H9 (cell line): ENCODE data around the gene HTRA3. TPM values are rescaled to one million over a fixed set of nuclear protein-coding genes. Genes with fewer than 3 reads are reported as not detected.

Source experiments
- DNase-seq: peaks from one replicate; pipeline ENCODE4 v3.0.0-alpha.2; 2017
- H2AFZ ChIP-seq: one replicate; pipeline ENCODE4 v1.6.1; 2013; ENCODE audit warnings: mild to moderate bottlenecking, low read length, control low read depth, moderate library complexity
- H2AK5ac ChIP-seq: 2 replicates; pipeline ENCODE4 v1.6.1; 2013; ENCODE audit warnings: low read length, control low read depth, mixed read lengths; ENCODE audit not compliant: insufficient read length
- H2BK120ac ChIP-seq: one replicate; pipeline ENCODE4 v1.6.1; 2013; ENCODE audit warnings: low read depth, mild to moderate bottlenecking, low read length, control low read depth, inconsistent platforms; ENCODE audit not compliant: poor library complexity, severe bottlenecking
- H2BK12ac ChIP-seq: 2 replicates; pipeline ENCODE4 v1.6.1; 2013; ENCODE audit warnings: low read length, control low read depth, mixed read lengths, low read depth; ENCODE audit not compliant: insufficient read length
- H2BK15ac ChIP-seq: 2 replicates; pipeline ENCODE4 v1.6.1; 2013; ENCODE audit warnings: low read depth, low read length, control low read depth
- H2BK20ac ChIP-seq: one replicate; pipeline ENCODE4 v1.6.1; 2013; ENCODE audit warnings: low read depth, mild to moderate bottlenecking, low read length, control low read depth, inconsistent platforms; ENCODE audit not compliant: poor library complexity, severe bottlenecking
- H2BK5ac ChIP-seq: 2 replicates; pipeline ENCODE4 v1.6.1; 2013; ENCODE audit warnings: low read length, control low read depth, mixed read lengths; ENCODE audit not compliant: insufficient read length
- H3K14ac ChIP-seq: 2 replicates; pipeline ENCODE4 v1.6.1; 2013; ENCODE audit warnings: low read length, control low read depth; ENCODE audit not compliant: insufficient read depth
- H3K18ac ChIP-seq: 2 replicates; pipeline ENCODE4 v1.6.1; 2013; ENCODE audit warnings: low read depth, mild to moderate bottlenecking, mixed read lengths, low read length, control low read depth; ENCODE audit not compliant: insufficient read length
- H3K23ac ChIP-seq: 2 replicates; pipeline ENCODE4 v1.6.1; 2013; ENCODE audit warnings: low read length, control low read depth, mixed read lengths, low read depth; ENCODE audit not compliant: insufficient read length
- H3K23me2 ChIP-seq: 2 replicates; pipeline ENCODE4 v1.6.1; 2013; ENCODE audit warnings: low read depth, mild to moderate bottlenecking, mixed read lengths, low read length, control low read depth; ENCODE audit not compliant: insufficient read length, poor library complexity, severe bottlenecking
- H3K27ac ChIP-seq: 2 replicates; pipeline ENCODE4 v1.5.1; 2013; ENCODE audit warnings: low read length, control low read depth, mixed read lengths, low read depth; ENCODE audit not compliant: insufficient read length
- H3K27me3 ChIP-seq: 2 replicates; pipeline ENCODE4 v1.6.1; 2013; ENCODE audit warnings: low read length, control low read depth, inconsistent platforms; ENCODE audit not compliant: insufficient read depth
- H3K4ac ChIP-seq: 2 replicates; pipeline ENCODE4 v1.6.1; 2013; ENCODE audit warnings: low read depth, mild to moderate bottlenecking, control low read depth, inconsistent platforms, low read length, moderate library complexity
- H3K4me1 ChIP-seq: 2 replicates; pipeline ENCODE4 v1.6.1; 2013; ENCODE audit warnings: low read length, control low read depth, inconsistent platforms; ENCODE audit not compliant: insufficient read depth
- H3K4me2 ChIP-seq: 2 replicates; pipeline ENCODE4 v1.6.1; 2013; ENCODE audit warnings: low read length, control low read depth, mixed read lengths; ENCODE audit not compliant: insufficient read length, insufficient read depth
- H3K56ac ChIP-seq: 2 replicates; pipeline ENCODE4 v1.6.1; 2013; ENCODE audit warnings: low read depth, mild to moderate bottlenecking, mixed read lengths, low read length, control low read depth; ENCODE audit not compliant: insufficient read length
- H3K79me1 ChIP-seq: 2 replicates; pipeline ENCODE4 v1.6.1; 2013; ENCODE audit warnings: low read depth, mild to moderate bottlenecking, moderate library complexity, low read length, control low read depth, inconsistent platforms; ENCODE audit not compliant: insufficient read depth, poor library complexity, severe bottlenecking
- H3K79me2 ChIP-seq: 2 replicates; pipeline ENCODE4 v1.6.1; 2013; ENCODE audit warnings: low read length, control low read depth, inconsistent platforms; ENCODE audit not compliant: insufficient read depth
- H3K9ac ChIP-seq: 2 replicates; pipeline ENCODE4 v1.6.1; 2013; ENCODE audit warnings: low read length, control low read depth, mixed read lengths; ENCODE audit not compliant: insufficient read length; ENCODE audit errors: extremely low read depth
- H3K9me3 ChIP-seq: one replicate; pipeline ENCODE4 v1.6.1; 2013; ENCODE audit warnings: low read depth, low read length, inconsistent platforms; ENCODE audit not compliant: control insufficient read depth
- H3T11ph ChIP-seq: one replicate; pipeline ENCODE4 v1.6.1; 2013; ENCODE audit warnings: mild to moderate bottlenecking, low read length, control low read depth, inconsistent platforms
- H4K20me1 ChIP-seq: one replicate; pipeline ENCODE4 v1.6.1; 2013; ENCODE audit not compliant: control insufficient read depth, insufficient read length, insufficient read depth
- H4K5ac ChIP-seq: 2 replicates; pipeline ENCODE4 v1.6.1; 2013; ENCODE audit warnings: low read depth, mild to moderate bottlenecking, mixed read lengths, low read length, control low read depth; ENCODE audit not compliant: insufficient read length
- H4K8ac ChIP-seq: replicated peaks from 2 replicates; pipeline ENCODE4 v1.6.1; 2013; ENCODE audit warnings: low read length, control low read depth, mixed read lengths, low read depth; ENCODE audit not compliant: insufficient read length
- H4K91ac ChIP-seq: 2 replicates; pipeline ENCODE4 v1.6.1; 2013; ENCODE audit warnings: low read depth, mild to moderate bottlenecking, moderate library complexity, mixed read lengths, low read length, control low read depth; ENCODE audit not compliant: insufficient read length
- H3K27ac Mint-ChIP-seq, 3 experiments: 2 replicates in 2 of 3; 3 replicates in 1 of 3; pipeline ENCODE4 v1.8.0; 2020 to 2021; ENCODE audit warnings: mixed read lengths in 3 of 3, mild to moderate bottlenecking in 1 of 3, moderate library complexity in 1 of 3
- H3K27me3 Mint-ChIP-seq: 2 replicates; pipeline ENCODE4 v1.8.0; 2021; ENCODE audit warnings: low read depth, mild to moderate bottlenecking, moderate library complexity, mixed read lengths
- H3K36me3 Mint-ChIP-seq, 3 experiments: 2 replicates in 2 of 3; 3 replicates in 1 of 3; pipeline ENCODE4 v1.8.0; 2020 to 2021; ENCODE audit warnings: low read depth in 3 of 3, mixed read lengths in 3 of 3; ENCODE audit not compliant: insufficient read depth in 1 of 3
- H3K4me1 Mint-ChIP-seq, 2 experiments: 2 replicates each; pipeline ENCODE4 v1.8.0; 2020; ENCODE audit warnings: mixed read lengths in 2 of 2
- H3K4me3 Mint-ChIP-seq, 2 experiments: 2 replicates in 1 of 2; 3 replicates in 1 of 2; pipeline ENCODE4 v1.8.0; 2020 to 2021; ENCODE audit warnings: mild to moderate bottlenecking in 2 of 2, mixed read lengths in 2 of 2, moderate library complexity in 1 of 2
- H3K9me3 Mint-ChIP-seq, 2 experiments: 2 replicates in 1 of 2; 3 replicates in 1 of 2; pipeline ENCODE4 v1.8.0; 2020; ENCODE audit warnings: mild to moderate bottlenecking in 2 of 2, mixed read lengths in 2 of 2, moderate library complexity in 1 of 2
- WGBS: extraction: QIAGEN DNeasy Blood & Tissue Kit; methylation state at CpG from one replicate; pipeline ENCODE4 v1.1.7; 2013; ENCODE audit warnings: missing lambda C conversion rate, low lambda C conversion rate, mixed read lengths; ENCODE audit not compliant: insufficient read length; ENCODE audit errors: extremely low coverage; 5-methylcytosine and 5-hydroxymethylcytosine counted together
- total RNA-seq: library from RNA; stranded (reverse); gene quantifications from 2 replicates; pipeline ENCODE4 v1.2.1, GENCODE V29; 2021
- TF ChIP-seq, protein P1 (sequence below): fragments of 200-600 bp; sonication (generic); conservative IDR thresholded peaks from 3 replicates; pipeline ENCODE4 v1.8.0; 2021; ENCODE audit warnings: antibody characterized with exemption, mild to moderate bottlenecking

HTRA3 gene
- total RNA-seq, 1 experiment from 2014 or later: 3.0 TPM

DNA sequence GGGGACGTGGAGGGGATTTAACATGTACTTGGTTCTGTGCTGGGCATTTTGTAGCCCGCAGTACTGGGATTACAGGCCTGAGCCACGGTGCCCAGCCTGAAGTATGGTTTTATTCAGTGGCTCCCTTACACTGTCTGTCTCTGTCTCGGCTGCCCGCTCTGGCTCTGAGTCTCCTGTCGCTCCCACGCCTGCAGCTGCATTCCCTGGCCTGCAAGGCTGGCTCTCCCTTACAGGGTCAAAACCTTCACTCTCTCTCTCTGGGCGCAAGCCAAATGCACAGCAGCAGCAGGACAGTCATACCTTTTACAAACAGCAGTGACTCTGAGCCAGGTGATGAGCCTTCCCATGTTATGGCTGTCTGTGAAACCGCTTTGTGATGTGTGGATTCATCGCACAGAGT, 72.1 kb downstream of the HTRA3 start:
- Mint-ChIP-seq H3K27me3 (peaks cover 21% of the 10 kb centered on the region), H3K4me1 (peaks cover 4 to 7% of the 10 kb centered on the region in 2 experiments), H3K9me3 (peaks cover 5% of the 10 kb centered on the region in 2 experiments; a peak in 4 of 5 replicates), H3K27ac (0 out of 7 replicates have a peak overlapping the region, but pooled peaks of 1 of the 3 experiments have one; percentile 11), H3K36me3 (peaks cover 0 to 3% (median 0%) of the 10 kb centered on the region in 3 experiments; a peak in 1 of 7 replicates), H3K4me3 (no peak overlapping the region)
- no peak overlapping the region for H3K18ac ChIP-seq
- no peak overlapping the region for H2AFZ ChIP-seq
- H2BK5ac ChIP-seq: no peak overlapping the region
- H2BK20ac ChIP-seq: no peak overlapping the region
- H4K5ac ChIP-seq: no peak overlapping the region
- H3K4me1 ChIP-seq: no peaks in the 10 kb centered on the region
- no peak overlapping the region for H2BK15ac ChIP-seq
- H3K14ac ChIP-seq: no peak overlapping the region
- no peak overlapping the region for H3K23ac ChIP-seq
- no peak overlapping the region for H3K9ac ChIP-seq
- no peaks in the 10 kb centered on the region for H3K79me1 ChIP-seq
- no peaks in the 10 kb centered on the region for H3K9me3 ChIP-seq
- no peak overlapping the region for H3K4ac ChIP-seq
- no peak overlapping the region for H2BK120ac ChIP-seq
- TF ChIP-seq, protein P1, sequence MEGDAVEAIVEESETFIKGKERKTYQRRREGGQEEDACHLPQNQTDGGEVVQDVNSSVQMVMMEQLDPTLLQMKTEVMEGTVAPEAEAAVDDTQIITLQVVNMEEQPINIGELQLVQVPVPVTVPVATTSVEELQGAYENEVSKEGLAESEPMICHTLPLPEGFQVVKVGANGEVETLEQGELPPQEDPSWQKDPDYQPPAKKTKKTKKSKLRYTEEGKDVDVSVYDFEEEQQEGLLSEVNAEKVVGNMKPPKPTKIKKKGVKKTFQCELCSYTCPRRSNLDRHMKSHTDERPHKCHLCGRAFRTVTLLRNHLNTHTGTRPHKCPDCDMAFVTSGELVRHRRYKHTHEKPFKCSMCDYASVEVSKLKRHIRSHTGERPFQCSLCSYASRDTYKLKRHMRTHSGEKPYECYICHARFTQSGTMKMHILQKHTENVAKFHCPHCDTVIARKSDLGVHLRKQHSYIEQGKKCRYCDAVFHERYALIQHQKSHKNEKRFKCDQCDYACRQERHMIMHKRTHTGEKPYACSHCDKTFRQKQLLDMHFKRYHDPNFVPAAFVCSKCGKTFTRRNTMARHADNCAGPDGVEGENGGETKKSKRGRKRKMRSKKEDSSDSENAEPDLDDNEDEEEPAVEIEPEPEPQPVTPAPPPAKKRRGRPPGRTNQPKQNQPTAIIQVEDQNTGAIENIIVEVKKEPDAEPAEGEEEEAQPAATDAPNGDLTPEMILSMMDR: no peak
- no peaks in the 10 kb centered on the region for H3K79me2 ChIP-seq
- H2AK5ac ChIP-seq: no peak overlapping the region
- H3T11ph ChIP-seq: no peak overlapping the region
- no CpG with 5 or more reads among the region's 10 CpGs for WGBS
- H3K27ac ChIP-seq: no peak overlapping the region
- H3K27me3 ChIP-seq: no peaks in the 10 kb centered on the region
- DNase-seq: no peak
- H3K4me2 ChIP-seq: no peak overlapping the region
- H4K91ac ChIP-seq: no peak overlapping the region
- H3K23me2 ChIP-seq: no peaks in the 10 kb centered on the region
- no peaks in the 10 kb centered on the region for H4K20me1 ChIP-seq
- H4K8ac ChIP-seq: no peak overlapping the region
- H2BK12ac ChIP-seq: no peak overlapping the region
- no peak overlapping the region for H3K56ac ChIP-seq
